Measurements from ENCODE around the gene CITED4. TPM values are rescaled to one million over a fixed set of nuclear protein-coding genes. Genes with fewer than 3 reads are reported as not detected.

Gene CITED4
- total RNA-seq, 2 donors from 2014 or later: 180 to 465 TPM

- H3K9me3 ChIP-seq: peaks cover 0 to 10% (median 0%) of the 10 kb centered on the region in 3 donors
- intact Hi-C loops (cut with DNase I): no loop called here
- H3K27me3 ChIP-seq: no peaks in the 10 kb centered on the region
- H3K4me3 ChIP-seq: no peak overlapping the region
- TF ChIP-seq CTCF (IDR thresholded peaks at IDR 0.05) (no peak), POLR2A (IDR thresholded peaks at IDR 0.05) (no peak)
- no peaks in the 10 kb centered on the region for H3K36me3 ChIP-seq (replicated peaks in 1 of 2; ENCODE audit: insufficient read depth in 1 of 2, low read depth in 2 of 2)
- DNase-seq: no peak
- peaks cover 14% of the 10 kb centered on the region for H3K4me1 ChIP-seq
- ATAC-seq: no peak
- no peak overlapping the region for H3K27ac ChIP-seq
Measured at GRCh38 chr1:40894455-40894854, 32.3 kb upstream of the CITED4 start.

DNA sequence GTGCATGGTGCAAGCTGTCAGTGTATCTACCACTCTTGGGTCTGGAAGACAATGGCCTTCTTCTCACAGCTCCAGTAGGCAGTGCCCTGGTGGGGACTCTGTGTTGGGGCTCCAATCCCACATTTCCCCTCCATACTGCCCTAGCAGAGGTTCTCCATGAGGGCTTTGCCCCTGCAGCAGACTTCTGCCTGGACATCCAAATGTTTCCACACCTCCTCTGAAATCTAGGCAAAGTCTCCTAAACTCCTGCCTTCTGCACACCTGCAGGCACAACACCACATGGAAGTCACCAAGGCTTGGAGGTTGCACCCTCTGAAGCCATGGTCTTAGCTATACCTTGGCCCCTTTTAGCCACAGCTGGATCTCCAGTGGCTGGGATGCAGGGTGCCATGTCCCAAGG, 31.8 kb upstream of the CITED4 start:
- Histone ChIP-seq H3K27ac (no peak overlapping the region), H3K9me3 (peaks cover 0 to 10% (median 0%) of the 10 kb centered on the region in 3 donors), H3K4me3 (no peak overlapping the region), H3K36me3 (replicated peaks in 1 of 2; ENCODE audit: insufficient read depth in 1 of 2, low read depth in 2 of 2) (no peaks in the 10 kb centered on the region), H3K27me3 (no peaks in the 10 kb centered on the region), H3K4me1 (peaks cover 9% of the 10 kb centered on the region)
- DNase-seq (no peak), ATAC-seq (no peak)
- intact Hi-C loops (cut with DNase I): no loop called here
- TF ChIP-seq POLR2A (IDR thresholded peaks at IDR 0.05) (no peak), CTCF (IDR thresholded peaks at IDR 0.05) (no peak)

DNA sequence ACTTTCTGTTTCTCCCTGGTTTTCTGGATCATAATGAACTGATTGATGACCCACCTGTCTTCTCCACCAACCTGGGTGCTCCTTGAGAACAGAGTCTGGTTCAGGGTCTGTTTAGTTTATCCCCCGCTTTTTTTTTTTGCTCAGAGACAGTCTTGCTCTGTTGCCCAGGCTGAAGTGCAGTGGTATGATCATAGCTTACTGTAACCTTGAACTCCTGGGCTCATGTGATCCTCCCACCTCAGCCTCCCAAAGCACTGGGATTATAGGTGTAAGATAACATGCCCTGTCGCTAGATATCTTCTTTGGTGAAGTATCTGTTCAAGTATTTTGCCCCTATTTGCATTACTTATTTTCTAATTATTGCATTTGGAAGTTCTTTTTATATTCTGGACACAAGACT, 30.2 kb upstream of the CITED4 start:
- ATAC-seq: no peak
- no peak for DNase-seq

DNA sequence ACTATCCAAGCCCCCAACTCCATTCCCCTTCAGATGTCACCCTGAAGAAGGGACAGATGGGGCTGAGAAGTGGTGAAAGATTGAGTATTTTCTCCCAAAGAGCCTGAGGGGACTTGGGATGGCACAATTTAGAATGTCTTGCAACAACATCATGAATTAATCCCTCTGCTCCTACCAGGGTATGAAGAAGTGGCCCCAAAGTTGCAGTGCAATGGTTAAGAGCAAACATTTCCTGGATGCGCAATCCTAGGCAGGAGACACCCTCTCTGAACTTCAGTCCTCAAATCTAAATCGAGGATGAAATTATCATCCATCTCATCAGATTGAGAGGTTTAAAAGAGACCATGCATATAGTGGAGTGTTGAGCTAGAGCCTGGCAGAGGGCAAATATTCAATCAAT, 28.6 kb upstream of the CITED4 start:
- DNase-seq (no peak), ATAC-seq (no peak)
- H3K27ac ChIP-seq: no peak overlapping the region
- no peaks in the 10 kb centered on the region for H3K36me3 ChIP-seq (replicated peaks in 1 of 2; ENCODE audit: insufficient read depth in 1 of 2, low read depth in 2 of 2)
- WGBS, 2 donors: 52 to 81% methylated on average over 2 of the region's 2 CpGs
- intact Hi-C loops (cut with DNase I): no loop called here
- no peaks in the 10 kb centered on the region for H3K4me1 ChIP-seq
- TF ChIP-seq CTCF (IDR thresholded peaks at IDR 0.05): no peak
- TF ChIP-seq POLR2A (IDR thresholded peaks at IDR 0.05): no peak
- H3K4me3 ChIP-seq: no peak overlapping the region
- no peaks in the 10 kb centered on the region for H3K27me3 ChIP-seq
- H3K9me3 ChIP-seq: peaks cover 0 to 10% (median 0%) of the 10 kb centered on the region in 3 donors

More for the DNA sequence above, 30.2 kb upstream of the CITED4 start:
- Histone ChIP-seq H3K4me1 (no peaks in the 10 kb centered on the region), H3K27me3 (no peaks in the 10 kb centered on the region), H3K9me3 (peaks cover 0 to 10% (median 0%) of the 10 kb centered on the region in 3 donors), H3K4me3 (no peak overlapping the region), H3K27ac (no peak overlapping the region), H3K36me3 (replicated peaks in 1 of 2; ENCODE audit: insufficient read depth in 1 of 2, low read depth in 2 of 2) (no peaks in the 10 kb centered on the region)
- WGBS, 2 donors: 76 to 80% methylated on average over 2 of the region's 2 CpGs
- no peak for TF ChIP-seq CTCF (IDR thresholded peaks at IDR 0.05)
- intact Hi-C loops (cut with DNase I): no loop called here

- TF ChIP-seq POLR2A (IDR thresholded peaks at IDR 0.05) (no peak), CTCF (IDR thresholded peaks at IDR 0.05) (no peak)
- WGBS, 2 donors: 94 to 99% methylated on average over 6 of the region's 6 CpGs
Measured at GRCh38 chr1:40887652-40888051, 25.5 kb upstream of the CITED4 start.

More at GRCh38 chr1:40887652-40888051, 25.5 kb upstream of the CITED4 start:
- H3K27me3 ChIP-seq: peaks cover 0 to 7% of the 10 kb centered on the region in 2 donors
- peaks cover 6% of the 10 kb centered on the region for H3K4me1 ChIP-seq
- ATAC-seq (no peak), DNase-seq (no peak)
- H3K27ac ChIP-seq: no peak overlapping the region
- no peak overlapping the region for H3K4me3 ChIP-seq
- H3K36me3 ChIP-seq (replicated peaks in 1 of 2; ENCODE audit: insufficient read depth in 1 of 2, low read depth in 2 of 2): no peaks in the 10 kb centered on the region
- intact Hi-C loops (cut with DNase I): no loop called here
- no peaks in the 10 kb centered on the region for H3K9me3 ChIP-seq
